ENCODE results near the gene DHX16. TPM values are rescaled to one million over a fixed set of nuclear protein-coding genes. Genes with fewer than 3 reads are reported as not detected.

The DHX16 gene
- total and polyA plus RNA-seq, 9 of the 15 experiments (the other 6 are each of a cell fraction or from before 2014, with no cell fraction given): 14.6 to 66.1 (median 47.5) TPM

DNA sequence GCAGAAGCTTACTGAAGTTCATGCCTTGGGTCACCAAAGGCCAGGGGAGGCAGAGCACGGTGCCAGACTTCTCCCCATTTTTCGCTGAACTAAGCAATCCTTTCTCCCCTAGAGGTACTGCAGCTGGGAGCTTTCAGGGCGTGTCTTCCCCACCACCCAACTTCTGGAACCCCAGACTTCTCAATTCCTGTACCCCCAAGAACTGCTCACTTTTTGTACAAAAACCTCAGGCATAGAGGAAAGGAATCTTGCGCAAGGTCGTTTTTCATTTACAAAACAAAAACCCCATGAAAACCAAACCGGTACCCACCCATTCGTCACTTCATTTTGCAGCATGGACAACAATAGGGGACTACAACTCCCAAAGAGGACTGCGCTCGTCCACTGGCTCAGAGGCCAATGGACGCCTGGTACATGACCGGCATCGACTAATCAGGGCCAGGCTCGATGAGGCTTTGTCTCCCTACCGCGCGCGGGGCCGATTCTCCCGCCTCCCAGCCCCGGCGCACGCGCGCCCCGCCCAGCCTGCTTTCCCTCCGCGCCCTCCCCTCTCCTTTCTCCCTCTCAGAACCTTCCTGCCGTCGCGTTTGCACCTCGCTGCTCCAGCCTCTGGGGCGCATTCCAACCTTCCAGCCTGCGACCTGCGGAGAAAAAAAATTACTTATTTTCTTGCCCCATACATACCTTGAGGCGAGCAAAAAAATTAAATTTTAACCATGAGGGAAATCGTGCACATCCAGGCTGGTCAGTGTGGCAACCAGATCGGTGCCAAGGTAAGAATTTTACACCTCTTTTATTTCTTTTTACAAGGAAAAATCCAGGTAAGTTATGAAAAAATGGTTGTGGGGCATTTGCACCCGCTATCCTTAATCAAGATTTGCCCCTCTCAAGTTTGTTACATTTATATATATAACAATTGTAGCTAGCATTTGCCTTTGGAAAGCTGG lies 47.3 kb upstream of the DHX16 start, which contains the start of gene TUBB (continued):
- TF ChIP-seq ERF (CRISPR knock-in tag; IDR thresholded peaks at IDR 0.05): no peak
- peak; percentile 96 for TF ChIP-seq GTF2F1 (IDR thresholded peaks at IDR 0.05; ENCODE audit: low read depth, low read length)
- TF ChIP-seq SOX6 (IDR thresholded peaks at IDR 0.05): peak; percentile 63
- TF ChIP-seq LEF1 (IDR thresholded peaks at IDR 0.05): peak; percentile 14; the same call in 1 of the 2 replicates
- TF ChIP-seq POLR2B (IDR thresholded peaks at IDR 0.05; ENCODE audit: low read depth, partially characterized antibody): peak; percentile 99

DNA sequence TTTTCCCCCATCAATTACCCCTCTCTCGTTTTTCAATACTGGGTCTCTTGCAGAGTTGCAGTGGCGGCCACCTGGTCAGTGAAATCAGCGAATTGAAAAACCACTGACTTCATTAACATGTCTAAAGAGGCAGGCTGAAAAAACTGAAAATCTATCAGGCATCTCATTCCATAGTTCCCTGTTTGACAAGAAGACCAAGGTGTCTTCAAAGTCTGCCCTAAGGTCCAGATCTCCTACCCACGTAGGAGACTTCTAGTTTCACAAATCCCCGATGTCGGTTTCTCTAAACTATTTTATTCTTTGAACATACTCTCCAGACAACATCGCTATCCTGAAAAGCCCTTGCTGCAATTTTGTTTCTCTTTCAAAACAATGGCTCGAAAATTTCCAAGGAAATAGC lies 46.5 kb upstream of the DHX16 start:
- H3K4me1 ChIP-seq (replicated peaks in 1 of 2; ENCODE audit: control insufficient read depth in 2 of 2, insufficient read depth in 2 of 2, low read length in 2 of 2): peaks cover 24 to 25% of the 10 kb centered on the region in 2 experiments
- WGBS (ENCODE audit: insufficient coverage, low coverage, missing lambda C conversion rate): 2% methylated on average over 8 of the region's 8 CpGs
- peak overlapping the region; percentile 89 for H3K4me3 ChIP-seq
- intact Hi-C loops (cut with micrococcal nuclease) (loop anchor here (2.0 kb wide), 1 partner anchor 163 kb away; the partner anchor contains the start of genes GNL1 and PRR3), in situ Hi-C loops (cut with MboI) (no loop called here)
- no peaks in the 10 kb centered on the region for H3K9me1 ChIP-seq (ENCODE audit: control insufficient read depth, insufficient read depth, low read length)
- H3K9ac ChIP-seq (ENCODE audit: insufficient read depth in 1 of 2, low read depth in 2 of 2, low read length in 2 of 2): peak overlapping the region; percentile 89 to 96; a peak in 3 of 4 replicates
- DNase-seq (ENCODE audit: extremely low read depth in 1 of 4, low spot score in 3 of 4) (peak in 1 of 4 experiments; percentile 58), FAIRE-seq (no peak), ATAC-seq (no peak)
- H3K9me3 ChIP-seq (replicated peaks; ENCODE audit: control insufficient read depth, insufficient read depth, low read depth, low read length): no peaks in the 10 kb centered on the region
- H3K36me3 ChIP-seq (ENCODE audit: control insufficient read depth, insufficient read depth, low read length): peaks cover 38% of the 10 kb centered on the region
- POLR2A ChIA-PET: interaction anchor here (0.6 to 27.1 kb wide), 10 partner anchors 10 to 225 kb away, joined by 3 to 524 read pairs (median 4); partner anchors contain the start of genes DHX16 and NRM
- BruUV-seq (replicated peaks): no TSS peak
- H2AFZ ChIP-seq (ENCODE audit: low read depth, low read length): peak overlapping the region; percentile 75
- peaks cover 29% of the 10 kb centered on the region for H4K20me1 ChIP-seq (replicated peaks; ENCODE audit: control insufficient read depth, insufficient read depth, low read length)
- H3K27ac ChIP-seq (ENCODE audit: extremely low read depth, low read depth, low read length): peak overlapping the region; percentile 95
- H3K27me3 ChIP-seq (ENCODE audit: control insufficient read depth in 2 of 2, insufficient read depth in 2 of 2, low read length in 2 of 2): no peaks in the 10 kb centered on the region
- H3K79me2 ChIP-seq (ENCODE audit: control insufficient read depth, insufficient read depth, low read length): peaks cover 91% of the 10 kb centered on the region
- CTCF ChIA-PET (ENCODE audit: low intra/inter-chr PET ratio): interaction anchor here (5.0 kb wide), 1 partner anchor 39 kb away, joined by 92 read pairs; no protein-coding TSS in a partner anchor
- peak overlapping the region; percentile 86 for H3K4me2 ChIP-seq (ENCODE audit: insufficient read depth, low read length)
- 0 out of 2 replicates have a peak, but pooled peaks have one; percentile 8 for TF ChIP-seq SIN3B (IDR thresholded peaks at IDR 0.05; ENCODE audit: low read depth)
- TF ChIP-seq MBD2 (IDR thresholded peaks at IDR 0.05; ENCODE audit: borderline replicate concordance, low read depth): 0 out of 2 replicates have a peak, but pooled peaks have one; percentile 9
- TF ChIP-seq HDGF (IDR thresholded peaks at IDR 0.05): 0 out of 2 replicates have a peak, but pooled peaks have one; percentile 1
- TF ChIP-seq RBM39 (optimal IDR thresholded peaks at IDR 0.05; ENCODE audit: low read depth, low read length): no peak
- TF ChIP-seq HIVEP1 (CRISPR knock-in tag; IDR thresholded peaks at IDR 0.05): no peak
- TF ChIP-seq, protein P1, sequence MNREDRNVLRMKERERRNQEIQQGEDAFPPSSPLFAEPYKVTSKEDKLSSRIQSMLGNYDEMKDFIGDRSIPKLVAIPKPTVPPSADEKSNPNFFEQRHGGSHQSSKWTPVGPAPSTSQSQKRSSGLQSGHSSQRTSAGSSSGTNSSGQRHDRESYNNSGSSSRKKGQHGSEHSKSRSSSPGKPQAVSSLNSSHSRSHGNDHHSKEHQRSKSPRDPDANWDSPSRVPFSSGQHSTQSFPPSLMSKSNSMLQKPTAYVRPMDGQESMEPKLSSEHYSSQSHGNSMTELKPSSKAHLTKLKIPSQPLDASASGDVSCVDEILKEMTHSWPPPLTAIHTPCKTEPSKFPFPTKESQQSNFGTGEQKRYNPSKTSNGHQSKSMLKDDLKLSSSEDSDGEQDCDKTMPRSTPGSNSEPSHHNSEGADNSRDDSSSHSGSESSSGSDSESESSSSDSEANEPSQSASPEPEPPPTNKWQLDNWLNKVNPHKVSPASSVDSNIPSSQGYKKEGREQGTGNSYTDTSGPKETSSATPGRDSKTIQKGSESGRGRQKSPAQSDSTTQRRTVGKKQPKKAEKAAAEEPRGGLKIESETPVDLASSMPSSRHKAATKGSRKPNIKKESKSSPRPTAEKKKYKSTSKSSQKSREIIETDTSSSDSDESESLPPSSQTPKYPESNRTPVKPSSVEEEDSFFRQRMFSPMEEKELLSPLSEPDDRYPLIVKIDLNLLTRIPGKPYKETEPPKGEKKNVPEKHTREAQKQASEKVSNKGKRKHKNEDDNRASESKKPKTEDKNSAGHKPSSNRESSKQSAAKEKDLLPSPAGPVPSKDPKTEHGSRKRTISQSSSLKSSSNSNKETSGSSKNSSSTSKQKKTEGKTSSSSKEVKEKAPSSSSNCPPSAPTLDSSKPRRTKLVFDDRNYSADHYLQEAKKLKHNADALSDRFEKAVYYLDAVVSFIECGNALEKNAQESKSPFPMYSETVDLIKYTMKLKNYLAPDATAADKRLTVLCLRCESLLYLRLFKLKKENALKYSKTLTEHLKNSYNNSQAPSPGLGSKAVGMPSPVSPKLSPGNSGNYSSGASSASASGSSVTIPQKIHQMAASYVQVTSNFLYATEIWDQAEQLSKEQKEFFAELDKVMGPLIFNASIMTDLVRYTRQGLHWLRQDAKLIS (CRISPR knock-in tag; IDR thresholded peaks at IDR 0.05): 0 out of 2 replicates have a peak, but pooled peaks have one; percentile 7
- 0 out of 2 replicates have a peak, but pooled peaks have one; percentile 11 for TF ChIP-seq ARID1B (IDR thresholded peaks at IDR 0.05)
- TF ChIP-seq, protein P2, sequence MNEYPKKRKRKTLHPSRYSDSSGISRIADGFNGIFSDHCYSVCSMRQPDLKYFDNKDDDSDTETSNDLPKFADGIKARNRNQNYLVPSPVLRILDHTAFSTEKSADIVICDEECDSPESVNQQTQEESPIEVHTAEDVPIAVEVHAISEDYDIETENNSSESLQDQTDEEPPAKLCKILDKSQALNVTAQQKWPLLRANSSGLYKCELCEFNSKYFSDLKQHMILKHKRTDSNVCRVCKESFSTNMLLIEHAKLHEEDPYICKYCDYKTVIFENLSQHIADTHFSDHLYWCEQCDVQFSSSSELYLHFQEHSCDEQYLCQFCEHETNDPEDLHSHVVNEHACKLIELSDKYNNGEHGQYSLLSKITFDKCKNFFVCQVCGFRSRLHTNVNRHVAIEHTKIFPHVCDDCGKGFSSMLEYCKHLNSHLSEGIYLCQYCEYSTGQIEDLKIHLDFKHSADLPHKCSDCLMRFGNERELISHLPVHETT (CRISPR knock-in tag; conservative IDR thresholded peaks at IDR 0.05 in 1 of 2, IDR thresholded peaks at IDR 0.05 in 1 of 2): 0 out of 4 replicates have a peak, but pooled peaks of 1 of the 2 experiments have one; percentile 10
- TF ChIP-seq HDAC3 (IDR thresholded peaks at IDR 0.05; ENCODE audit: borderline replicate concordance, partially characterized antibody): no peak

All from K562 (cell line).